Measurements from ENCODE around the gene QSER1.
A peak's percentile ranks its signal among the peaks of the same experiment; 100 is the strongest.
"Not testable (repeated sequence)": the region's sequence is repeated elsewhere in the genome, so short reads cannot be mapped to it uniquely, and the experiment has no call there.

The QSER1 gene

GRCh38 chr11:33006010-33006409 lies 113.4 kb downstream of the QSER1 start:
- no peak for DNase-seq

DNA sequence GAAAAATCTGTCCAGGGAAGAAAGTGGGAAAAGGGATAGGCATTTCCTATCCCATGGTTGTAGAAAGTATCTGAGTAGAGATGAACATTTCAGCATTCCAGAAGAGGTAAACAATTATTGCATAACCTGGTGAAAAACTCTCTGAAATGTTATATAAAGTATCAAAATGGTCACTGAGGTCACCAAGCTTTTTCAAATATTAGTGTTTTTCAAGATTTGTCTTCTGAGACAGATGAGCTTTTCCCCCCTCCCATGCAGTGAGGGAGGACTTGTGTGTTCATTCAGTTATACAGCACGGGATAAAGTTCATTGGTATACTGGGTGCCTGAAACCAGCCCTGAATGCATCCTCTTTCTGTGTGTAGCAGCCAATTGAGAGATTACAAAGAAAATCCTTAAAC lies 121.1 kb downstream of the QSER1 start:
- no peak for DNase-seq

GRCh38 chr11:33015621-33016551 lies 123.3 kb downstream of the QSER1 start, which contains the start of gene DEPDC7:
DEPDC7 (plus strand) TSS chr11:33015878; CDS start chr11:33015956, 78 bp downstream.
- peak; percentile 83 for DNase-seq

DNA sequence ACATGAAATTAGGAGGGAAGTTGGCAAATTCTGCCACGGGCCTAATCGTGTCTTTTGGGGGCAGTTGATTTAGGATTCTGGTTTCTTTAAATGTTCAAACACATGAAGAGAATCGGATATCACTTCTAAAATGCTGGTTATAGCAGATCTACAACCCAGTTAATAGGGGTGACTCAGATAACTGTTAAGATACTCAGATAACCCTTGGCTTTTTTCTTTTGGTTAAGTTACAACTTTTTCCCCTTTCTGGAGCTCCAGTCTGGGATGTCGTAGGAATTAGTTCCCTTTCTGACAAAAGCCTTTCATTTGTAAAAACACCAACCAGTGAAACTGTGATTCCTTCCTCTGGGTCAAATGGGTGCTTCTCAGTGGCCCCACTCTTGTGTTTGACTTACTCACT lies 124.0 kb downstream of the QSER1 start:
- DNase-seq = no peak

DNA sequence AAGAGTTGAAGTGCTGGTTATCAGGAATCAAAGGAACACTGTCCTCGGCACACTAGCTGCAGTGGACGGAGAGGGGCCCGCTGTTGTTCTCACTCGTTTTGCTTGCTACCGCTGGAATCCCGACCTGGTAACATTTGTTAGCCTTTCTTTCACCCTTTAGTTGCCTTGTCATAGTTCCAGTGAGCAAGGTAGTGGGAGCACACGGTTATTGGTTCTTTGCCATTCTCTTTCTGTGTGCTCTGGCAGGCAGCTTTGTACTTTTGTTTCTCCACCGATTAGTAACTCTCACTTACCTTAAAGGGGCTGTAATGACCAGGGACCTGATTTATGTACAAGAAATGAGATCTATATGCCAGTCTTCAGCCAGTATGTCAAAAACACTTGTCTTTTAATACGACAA lies 124.9 kb downstream of the QSER1 start:
- no peak for DNase-seq

- DNase-seq = no peak
Observed at GRCh38 chr11:33017965-33018364, 125.4 kb downstream of the QSER1 start.

DNA sequence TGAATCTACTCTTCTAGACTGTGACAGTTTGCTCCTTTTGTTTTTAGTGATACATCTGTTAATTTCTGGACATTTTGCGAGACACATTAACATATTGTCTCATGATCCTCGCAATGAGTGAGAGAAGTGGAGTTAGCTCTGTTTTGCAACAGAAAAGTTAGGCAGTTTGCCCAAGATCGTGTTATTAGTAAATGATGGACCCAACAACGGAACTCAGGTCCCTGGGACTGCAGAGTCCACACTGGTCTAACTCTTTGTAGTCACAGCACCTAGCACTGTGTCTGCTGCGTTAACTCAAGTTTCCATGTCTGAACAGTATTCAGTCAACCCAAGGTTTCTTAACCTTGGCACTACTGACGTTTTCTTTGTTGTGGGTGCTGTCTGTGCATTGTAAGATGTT lies 126.2 kb downstream of the QSER1 start:
- DNase-seq = no peak

DNA sequence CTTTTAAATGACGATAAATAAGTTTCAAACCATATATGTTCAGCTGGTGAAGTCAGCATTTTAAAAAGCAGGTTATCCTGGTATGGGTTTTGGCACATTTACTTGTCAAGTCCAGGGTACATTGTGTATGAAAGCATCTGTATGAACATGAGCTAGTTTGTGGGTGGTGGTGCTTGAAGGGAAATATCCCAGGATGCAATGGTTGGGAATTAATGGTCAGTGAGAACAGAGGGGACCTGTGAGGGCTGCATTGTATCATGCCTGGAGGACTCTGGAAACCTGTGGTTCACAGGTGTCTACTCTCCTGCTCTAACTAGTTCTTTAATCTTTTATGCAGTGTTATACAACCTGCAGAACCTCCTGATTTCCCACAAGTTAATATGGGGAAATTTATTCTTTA lies 128.9 kb downstream of the QSER1 start:
- DNase-seq = no peak

GRCh38 chr11:33021937-33022336 lies 129.3 kb downstream of the QSER1 start:
- no peak for DNase-seq

GRCh38 chr11:33025339-33025722 lies 132.7 kb downstream of the QSER1 start:
- DNase-seq = no peak

- DNase-seq = no peak
Observed at GRCh38 chr11:33027233-33027632, 134.6 kb downstream of the QSER1 start.

DNA sequence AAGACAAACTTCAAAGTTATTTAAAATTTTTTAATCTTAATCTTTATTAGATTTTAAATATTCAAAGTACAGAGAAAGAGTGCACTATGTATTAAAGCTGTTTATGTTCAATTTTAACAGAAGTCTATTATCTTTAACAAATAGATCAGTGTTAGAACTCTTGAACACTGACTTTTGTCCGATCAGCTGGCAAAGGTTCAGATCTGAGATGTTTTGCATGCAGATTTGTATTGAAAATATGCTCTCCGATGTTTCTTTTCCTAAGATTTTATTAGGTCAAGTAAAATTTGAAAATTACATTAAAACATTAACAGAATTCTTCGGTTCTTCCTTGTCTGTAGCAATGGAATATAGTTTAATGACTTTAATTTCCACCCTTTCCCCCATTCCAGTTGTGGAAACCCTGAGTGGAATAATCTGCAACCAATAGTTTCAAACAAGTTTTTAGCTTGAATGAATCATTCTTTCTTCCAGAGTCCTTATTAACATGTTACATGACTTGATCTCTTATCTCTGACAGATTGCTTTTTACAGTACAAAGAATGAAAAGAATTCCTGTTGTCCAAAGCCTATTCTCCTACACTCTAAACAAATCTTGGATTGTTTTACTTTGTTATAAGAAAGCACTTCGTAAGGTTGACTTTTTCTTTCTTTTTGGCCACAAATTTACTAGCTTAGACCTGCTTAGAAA lies 135.4 kb downstream of the QSER1 start:
- no peak for DNase-seq

DNA sequence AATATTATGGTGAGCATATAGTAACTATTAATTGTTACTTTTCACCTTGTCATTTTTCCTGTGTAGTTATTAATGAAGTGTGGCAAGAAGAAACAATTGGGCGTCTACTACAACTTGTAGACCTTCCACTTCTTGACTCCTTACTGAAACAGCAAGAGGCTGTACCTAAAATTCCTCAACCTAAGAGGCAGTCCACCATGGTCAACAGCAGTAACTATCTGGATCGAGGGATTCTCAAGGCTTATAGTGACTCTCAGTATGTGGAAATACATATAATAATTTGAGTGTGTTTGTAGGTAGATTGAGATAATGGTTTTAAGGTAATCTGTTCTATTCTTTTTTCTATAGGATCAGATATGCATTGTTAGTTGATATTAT lies 135.9 kb downstream of the QSER1 start:
- no peak for DNase-seq

GRCh38 chr11:33029218-33029617 lies 136.6 kb downstream of the QSER1 start:
- DNase-seq = not testable (repeated sequence)
